ENCODE results near the gene PARP12.

The PARP12 gene

GRCh38 chr7:139989366-139990141, 73.2 kb downstream of the PARP12 start:
- DNase-seq (ENCODE audit: low read depth in 1 of 2, low spot score in 1 of 2): no peak
- in situ Hi-C loops (cut with HindIII; ENCODE audit: low pct_unique_long_range_greater_than_20kb, low sequenced_read_pairs): no loop called here
- no peak for TF ChIP-seq JUND (IDR thresholded peaks at IDR 0.05; ENCODE audit: low read depth)

GRCh38 chr7:139987691-139988516, 74.8 kb downstream of the PARP12 start:
- no peak for TF ChIP-seq JUND (IDR thresholded peaks at IDR 0.05; ENCODE audit: low read depth)
- in situ Hi-C loops (cut with HindIII; ENCODE audit: low pct_unique_long_range_greater_than_20kb, low sequenced_read_pairs): no loop called here
- DNase-seq (ENCODE audit: low read depth in 1 of 2, low spot score in 1 of 2): no peak

GRCh38 chr7:139985811-139986210, 76.9 kb downstream of the PARP12 start:
- no peak for TF ChIP-seq JUND (IDR thresholded peaks at IDR 0.05; ENCODE audit: low read depth)
- in situ Hi-C loops (cut with HindIII; ENCODE audit: low pct_unique_long_range_greater_than_20kb, low sequenced_read_pairs): no loop called here
- DNase-seq (ENCODE audit: low read depth in 1 of 2, low spot score in 1 of 2): no peak

GRCh38 chr7:139984642-139985539, 77.9 kb downstream of the PARP12 start:
- in situ Hi-C loops (cut with HindIII; ENCODE audit: low pct_unique_long_range_greater_than_20kb, low sequenced_read_pairs): no loop called here
- no peak for DNase-seq (ENCODE audit: low read depth in 1 of 2, low spot score in 1 of 2)
- no peak for TF ChIP-seq JUND (IDR thresholded peaks at IDR 0.05; ENCODE audit: low read depth)

GRCh38 chr7:139982927-139983920, 79.5 kb downstream of the PARP12 start:
- TF ChIP-seq JUND (IDR thresholded peaks at IDR 0.05; ENCODE audit: low read depth): no peak
- in situ Hi-C loops (cut with HindIII; ENCODE audit: low pct_unique_long_range_greater_than_20kb, low sequenced_read_pairs): no loop called here
- no peak for DNase-seq (ENCODE audit: low read depth in 1 of 2, low spot score in 1 of 2)

- no peak for TF ChIP-seq JUND (IDR thresholded peaks at IDR 0.05; ENCODE audit: low read depth)
- in situ Hi-C loops (cut with HindIII; ENCODE audit: low pct_unique_long_range_greater_than_20kb, low sequenced_read_pairs): no loop called here
- no peak for DNase-seq (ENCODE audit: low read depth in 1 of 2, low spot score in 1 of 2)
Measured at GRCh38 chr7:139981511-139981895, 81.2 kb downstream of the PARP12 start.

GRCh38 chr7:139976838-139977656, 85.7 kb downstream of the PARP12 start:
- in situ Hi-C loops (cut with HindIII; ENCODE audit: low pct_unique_long_range_greater_than_20kb, low sequenced_read_pairs): no loop called here
- DNase-seq (ENCODE audit: low read depth in 1 of 2, low spot score in 1 of 2): no peak
- no peak for TF ChIP-seq JUND (IDR thresholded peaks at IDR 0.05; ENCODE audit: low read depth)

- DNase-seq (ENCODE audit: low read depth in 1 of 2, low spot score in 1 of 2): no peak
- no peak for TF ChIP-seq JUND (IDR thresholded peaks at IDR 0.05; ENCODE audit: low read depth)
- in situ Hi-C loops (cut with HindIII; ENCODE audit: low pct_unique_long_range_greater_than_20kb, low sequenced_read_pairs): no loop called here
Measured at GRCh38 chr7:139976055-139976837, 86.5 kb downstream of the PARP12 start.

- in situ Hi-C loops (cut with HindIII; ENCODE audit: low pct_unique_long_range_greater_than_20kb, low sequenced_read_pairs): no loop called here
- TF ChIP-seq JUND (IDR thresholded peaks at IDR 0.05; ENCODE audit: low read depth): no peak
- no peak for DNase-seq (ENCODE audit: low read depth in 1 of 2, low spot score in 1 of 2)
Measured at GRCh38 chr7:139974179-139974811, 88.5 kb downstream of the PARP12 start.
